ENCODE data around the gene CYP27A1.

DNA sequence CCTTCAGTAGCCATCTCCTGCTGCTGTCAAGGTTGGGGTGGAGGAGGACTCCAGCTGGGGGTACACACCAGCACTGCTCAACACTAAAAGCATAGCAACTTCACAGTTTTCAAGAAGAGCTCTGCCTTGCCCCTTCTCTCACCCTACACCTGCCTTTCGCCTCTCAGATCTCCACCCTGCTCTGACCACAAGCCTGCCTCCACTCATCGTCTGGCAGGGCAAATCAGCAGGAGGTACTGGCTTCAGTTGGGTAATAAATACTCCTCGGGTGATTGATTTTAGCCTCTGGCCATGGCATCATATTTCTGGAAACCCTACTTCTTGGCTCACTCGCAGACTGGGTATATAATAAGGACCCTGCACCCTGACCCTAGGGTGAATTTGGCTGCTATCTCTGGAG, 52.7 kb downstream of the CYP27A1 start:
- no peak for TF ChIP-seq POLR2A (IDR thresholded peaks at IDR 0.05; ENCODE audit: extremely low read depth, insufficient read length)
- TF ChIP-seq, protein P1, sequence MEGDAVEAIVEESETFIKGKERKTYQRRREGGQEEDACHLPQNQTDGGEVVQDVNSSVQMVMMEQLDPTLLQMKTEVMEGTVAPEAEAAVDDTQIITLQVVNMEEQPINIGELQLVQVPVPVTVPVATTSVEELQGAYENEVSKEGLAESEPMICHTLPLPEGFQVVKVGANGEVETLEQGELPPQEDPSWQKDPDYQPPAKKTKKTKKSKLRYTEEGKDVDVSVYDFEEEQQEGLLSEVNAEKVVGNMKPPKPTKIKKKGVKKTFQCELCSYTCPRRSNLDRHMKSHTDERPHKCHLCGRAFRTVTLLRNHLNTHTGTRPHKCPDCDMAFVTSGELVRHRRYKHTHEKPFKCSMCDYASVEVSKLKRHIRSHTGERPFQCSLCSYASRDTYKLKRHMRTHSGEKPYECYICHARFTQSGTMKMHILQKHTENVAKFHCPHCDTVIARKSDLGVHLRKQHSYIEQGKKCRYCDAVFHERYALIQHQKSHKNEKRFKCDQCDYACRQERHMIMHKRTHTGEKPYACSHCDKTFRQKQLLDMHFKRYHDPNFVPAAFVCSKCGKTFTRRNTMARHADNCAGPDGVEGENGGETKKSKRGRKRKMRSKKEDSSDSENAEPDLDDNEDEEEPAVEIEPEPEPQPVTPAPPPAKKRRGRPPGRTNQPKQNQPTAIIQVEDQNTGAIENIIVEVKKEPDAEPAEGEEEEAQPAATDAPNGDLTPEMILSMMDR (IDR thresholded peaks at IDR 0.05; ENCODE audit: low read depth, low read length): no peak

All from NB4 (cell line).